ENCODE measurements around the gene ARFGEF3. TPM values are rescaled to one million over a fixed set of nuclear protein-coding genes. Genes with fewer than 3 reads are reported as not detected.

Gene ARFGEF3
- total RNA-seq, 5 donors from 2014 or later (not counting 1 experiment from before 2014, with no cell fraction given) = 0.09 to 0.12 (median 0.10) TPM; not detected in 2

DNA sequence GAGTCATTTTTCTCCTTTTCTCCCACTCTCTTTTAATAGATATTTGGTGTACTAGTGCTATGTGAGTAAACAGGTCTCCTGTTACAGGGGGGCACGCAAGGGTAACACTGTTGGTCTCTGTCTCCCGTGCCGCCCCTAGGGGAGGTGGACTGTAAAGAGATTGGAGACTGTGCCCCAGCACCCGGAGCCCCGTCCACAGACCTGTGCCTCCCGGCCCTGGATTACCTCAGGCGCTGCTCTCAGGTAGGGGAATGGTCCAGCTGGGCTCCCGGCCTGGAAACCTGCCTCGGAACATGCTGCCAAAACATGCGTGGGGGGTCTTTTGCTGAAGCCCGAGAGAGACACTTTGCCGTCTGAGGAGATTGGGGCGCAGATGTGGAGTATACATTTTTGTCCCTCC lies 149.5 kb downstream of the ARFGEF3 start:
- Mint-ChIP-seq H3K9me3 (no peaks in the 10 kb centered on the region), H3K4me1 (no peaks in the 10 kb centered on the region), H3K27me3 (peaks cover 4 to 6% of the 10 kb centered on the region in 2 donors), H3K36me3 (no peaks in the 10 kb centered on the region), H3K4me3 (no peak overlapping the region), H3K27ac (no peak overlapping the region)
- no peaks in the 10 kb centered on the region for H3K4me1 ChIP-seq (ENCODE audit: control insufficient read depth in 1 of 2, extremely low read depth in 1 of 2, insufficient read depth in 2 of 2, low read length in 2 of 2)
- DNase-seq (no peak), ATAC-seq (replicated peaks in 1 of 4) (no peak)
- ChIA-PET CTCF (no interaction called here), POLR2A (no interaction called here)
- peaks cover 0 to 2% of the 10 kb centered on the region in 2 experiments for H3K27me3 ChIP-seq (replicated peaks in 1 of 2; ENCODE audit: control insufficient read depth in 2 of 2, extremely low read depth in 1 of 2, insufficient read depth in 2 of 2, low read length in 1 of 2)
- no peaks in the 10 kb centered on the region for H3K36me3 ChIP-seq (ENCODE audit: control insufficient read depth in 2 of 2, extremely low read depth in 1 of 2, insufficient read depth in 1 of 2, low read length in 1 of 2)
- no peak overlapping the region for H3K4me3 ChIP-seq (ENCODE audit: control insufficient read depth in 1 of 2, extremely low read depth in 1 of 2, low read length in 1 of 2)
- 95% methylated on average over 11 of the region's 13 CpGs for WGBS (ENCODE audit: insufficient coverage)
- H3K9me3 ChIP-seq = no peaks in the 10 kb centered on the region
- no peak overlapping the region for H3K27ac ChIP-seq (ENCODE audit: low read length)

DNA sequence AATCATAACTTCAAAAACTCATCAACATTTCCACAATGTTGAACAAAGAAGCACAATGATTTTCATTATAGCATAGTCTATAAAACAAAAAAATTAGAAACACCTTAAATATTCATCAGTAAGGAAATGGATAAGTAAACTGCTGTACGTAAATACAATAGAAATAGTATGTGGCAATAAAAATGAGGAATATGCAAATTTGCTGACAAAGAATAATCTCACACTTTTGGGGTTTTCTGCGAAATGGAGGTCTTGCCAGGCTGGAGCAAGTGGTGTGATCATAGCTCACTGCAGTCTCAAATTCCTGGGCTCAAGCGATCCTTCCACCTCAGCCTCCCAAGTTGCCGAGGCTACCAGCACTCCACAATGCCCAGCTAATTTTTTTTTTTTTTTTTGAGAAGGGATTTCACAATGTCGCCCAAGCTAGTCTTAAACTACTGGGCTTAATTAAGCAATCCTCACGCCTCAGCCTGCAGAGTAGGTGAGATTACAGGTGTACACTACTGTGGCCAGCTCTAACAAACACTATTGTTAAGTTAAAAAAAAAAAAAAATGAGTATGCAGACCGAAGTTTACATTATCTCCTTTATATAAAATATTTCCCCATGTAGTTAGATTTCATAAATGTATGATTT lies 157.1 kb downstream of the ARFGEF3 start:
- DNase-seq (no peak), ATAC-seq (replicated peaks in 1 of 4) (no peak)
- Histone ChIP-seq H3K36me3 (ENCODE audit: control insufficient read depth in 2 of 2, extremely low read depth in 1 of 2, insufficient read depth in 1 of 2, low read length in 1 of 2) (no peaks in the 10 kb centered on the region), H3K4me3 (ENCODE audit: control insufficient read depth in 1 of 2, extremely low read depth in 1 of 2, low read length in 1 of 2) (no peak overlapping the region), H3K27ac (ENCODE audit: low read length) (no peak overlapping the region), H3K9me3 (no peaks in the 10 kb centered on the region), H3K27me3 (replicated peaks in 1 of 2; ENCODE audit: control insufficient read depth in 2 of 2, extremely low read depth in 1 of 2, insufficient read depth in 2 of 2, low read length in 1 of 2) (peaks cover 0 to 3% of the 10 kb centered on the region in 2 experiments), H3K4me1 (ENCODE audit: control insufficient read depth in 1 of 2, extremely low read depth in 1 of 2, insufficient read depth in 2 of 2, low read length in 2 of 2) (no peaks in the 10 kb centered on the region)
- POLR2A ChIA-PET = no interaction called here
- 100% methylated on average over 1 of the region's 7 CpGs for WGBS (ENCODE audit: insufficient coverage)
- Mint-ChIP-seq H3K27ac (no peak overlapping the region), H3K9me3 (peaks cover 3 to 8% (median 6%) of the 10 kb centered on the region in 3 donors), H3K4me1 (no peaks in the 10 kb centered on the region), H3K4me3 (no peak overlapping the region), H3K27me3 (peaks cover 32% of the 10 kb centered on the region in 2 donors), H3K36me3 (no peaks in the 10 kb centered on the region)
- CTCF ChIA-PET = interaction anchor here in 1 of 2 donors (0.7 kb wide), 1 partner anchor 312 kb away, joined by 3 read pairs; no protein-coding TSS in a partner anchor

DNA sequence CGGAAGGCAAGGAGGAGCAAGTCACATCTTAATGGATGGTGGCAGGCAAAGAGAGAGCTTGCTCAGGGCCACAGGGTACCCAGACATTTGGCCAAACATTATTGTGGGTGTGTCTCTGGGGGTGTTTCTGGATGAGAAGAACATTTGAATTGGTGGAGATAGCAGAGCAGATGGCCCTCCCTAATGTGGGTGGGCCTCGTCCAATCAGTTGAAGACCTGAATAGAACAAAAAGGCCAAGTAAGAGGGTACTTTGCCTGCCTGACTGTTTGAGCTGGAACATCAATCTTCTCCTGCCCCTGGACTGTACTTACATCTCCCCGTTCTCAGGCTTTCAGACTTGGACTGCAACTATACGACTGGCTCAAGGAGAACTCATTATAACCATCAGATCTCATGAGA lies 160.2 kb downstream of the ARFGEF3 start:
- Histone ChIP-seq H3K27me3 (replicated peaks in 1 of 2; ENCODE audit: control insufficient read depth in 2 of 2, extremely low read depth in 1 of 2, insufficient read depth in 2 of 2, low read length in 1 of 2) (peaks cover 0 to 9% of the 10 kb centered on the region in 2 experiments), H3K4me1 (ENCODE audit: control insufficient read depth in 1 of 2, extremely low read depth in 1 of 2, insufficient read depth in 2 of 2, low read length in 2 of 2) (no peaks in the 10 kb centered on the region), H3K4me3 (ENCODE audit: control insufficient read depth in 1 of 2, extremely low read depth in 1 of 2, low read length in 1 of 2) (no peak overlapping the region), H3K36me3 (ENCODE audit: control insufficient read depth in 2 of 2, extremely low read depth in 1 of 2, insufficient read depth in 1 of 2, low read length in 1 of 2) (no peaks in the 10 kb centered on the region), H3K9me3 (no peaks in the 10 kb centered on the region), H3K27ac (ENCODE audit: low read length) (no peak overlapping the region)
- Mint-ChIP-seq H3K27me3 (peaks cover 28 to 32% of the 10 kb centered on the region in 2 donors), H3K4me1 (no peaks in the 10 kb centered on the region), H3K4me3 (no peak overlapping the region), H3K9me3 (peaks cover 3 to 8% (median 6%) of the 10 kb centered on the region in 3 donors), H3K36me3 (no peaks in the 10 kb centered on the region), H3K27ac (no peak overlapping the region)
- ChIA-PET CTCF (no interaction called here), POLR2A (interaction anchor here in 1 of 2 donors (0.6 kb wide), 1 partner anchor 19 kb away, joined by 3 read pairs; no protein-coding TSS in a partner anchor)
- WGBS (ENCODE audit: insufficient coverage) = 100% methylated on average over 2 of the region's 4 CpGs
- no peak for ATAC-seq (replicated peaks in 1 of 4)
- DNase-seq = no peak

DNA sequence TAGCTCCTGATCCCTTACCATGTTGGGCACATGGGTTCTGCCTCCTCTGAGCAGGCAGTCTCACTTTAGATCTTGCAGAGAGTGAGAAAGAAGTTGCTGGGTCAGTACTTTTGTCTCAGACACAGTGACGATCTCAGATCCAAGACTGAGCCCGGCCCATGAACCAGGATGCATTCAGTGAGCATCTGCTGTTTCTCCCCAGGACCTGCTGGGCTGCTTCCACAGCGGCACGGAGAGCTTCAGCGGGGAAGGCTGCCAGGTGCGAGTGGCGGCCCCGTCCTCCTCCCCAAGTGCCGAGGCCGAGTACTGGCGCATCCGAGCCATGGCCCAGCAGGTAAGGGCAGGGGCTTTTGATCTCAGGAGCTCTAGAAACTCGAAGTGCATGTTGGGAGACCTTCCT lies 162.1 kb downstream of the ARFGEF3 start:
- peaks cover 0 to 9% of the 10 kb centered on the region in 2 experiments for H3K27me3 ChIP-seq (replicated peaks in 1 of 2; ENCODE audit: control insufficient read depth in 2 of 2, extremely low read depth in 1 of 2, insufficient read depth in 2 of 2, low read length in 1 of 2)
- H3K4me1 Mint-ChIP-seq = no peaks in the 10 kb centered on the region
- H3K9me3 Mint-ChIP-seq = peaks cover 3 to 8% (median 6%) of the 10 kb centered on the region in 3 donors
- no peaks in the 10 kb centered on the region for H3K4me1 ChIP-seq (ENCODE audit: control insufficient read depth in 1 of 2, extremely low read depth in 1 of 2, insufficient read depth in 2 of 2, low read length in 2 of 2)
- no peaks in the 10 kb centered on the region for H3K9me3 ChIP-seq
- H3K27me3 Mint-ChIP-seq = peaks cover 22 to 37% of the 10 kb centered on the region in 2 donors
- ATAC-seq (replicated peaks in 1 of 4) (no peak), DNase-seq (no peak)
- H3K4me3 Mint-ChIP-seq = no peak overlapping the region
- ChIA-PET POLR2A (no interaction called here), CTCF (no interaction called here)
- H3K36me3 ChIP-seq (ENCODE audit: control insufficient read depth in 2 of 2, extremely low read depth in 1 of 2, insufficient read depth in 1 of 2, low read length in 1 of 2) = no peaks in the 10 kb centered on the region
- H3K4me3 ChIP-seq (ENCODE audit: control insufficient read depth in 1 of 2, extremely low read depth in 1 of 2, low read length in 1 of 2) = no peak overlapping the region
- H3K36me3 Mint-ChIP-seq = no peaks in the 10 kb centered on the region
- H3K27ac ChIP-seq (ENCODE audit: low read length) = no peak overlapping the region
- WGBS (ENCODE audit: insufficient coverage) = 90% methylated on average over 13 of the region's 13 CpGs
- H3K27ac Mint-ChIP-seq = no peak overlapping the region

DNA sequence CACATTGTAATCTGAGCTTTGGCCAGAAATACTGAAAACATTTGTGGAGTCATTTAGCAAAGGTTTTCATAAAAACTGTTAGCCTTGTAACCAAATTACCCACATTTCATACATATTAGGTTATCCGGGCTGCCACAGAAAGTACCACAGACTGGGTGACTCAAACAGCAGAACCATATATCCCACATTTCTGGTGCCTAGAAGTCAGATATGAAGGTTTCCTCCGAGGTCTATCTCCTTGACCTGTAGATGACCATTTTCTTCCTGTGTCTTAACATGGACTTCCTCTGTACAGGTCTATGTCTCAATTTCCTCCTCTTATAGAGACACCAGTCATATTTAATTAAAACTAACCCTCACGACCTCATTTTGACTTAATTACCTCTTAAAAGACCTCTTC lies 166.5 kb downstream of the ARFGEF3 start:
- Histone ChIP-seq H3K36me3 (ENCODE audit: control insufficient read depth in 2 of 2, extremely low read depth in 1 of 2, insufficient read depth in 1 of 2, low read length in 1 of 2) (no peaks in the 10 kb centered on the region), H3K4me1 (ENCODE audit: control insufficient read depth in 1 of 2, extremely low read depth in 1 of 2, insufficient read depth in 2 of 2, low read length in 2 of 2) (no peaks in the 10 kb centered on the region), H3K27ac (ENCODE audit: low read length) (no peak overlapping the region), H3K4me3 (ENCODE audit: control insufficient read depth in 1 of 2, extremely low read depth in 1 of 2, low read length in 1 of 2) (no peak overlapping the region), H3K27me3 (replicated peaks in 1 of 2; ENCODE audit: control insufficient read depth in 2 of 2, extremely low read depth in 1 of 2, insufficient read depth in 2 of 2, low read length in 1 of 2) (peaks cover 0 to 8% of the 10 kb centered on the region in 2 experiments), H3K9me3 (no peaks in the 10 kb centered on the region)
- H3K4me1 Mint-ChIP-seq = no peaks in the 10 kb centered on the region
- no peak overlapping the region for H3K27ac Mint-ChIP-seq
- no peaks in the 10 kb centered on the region for H3K9me3 Mint-ChIP-seq
- no peak for DNase-seq
- H3K4me3 Mint-ChIP-seq = no peak overlapping the region
- H3K36me3 Mint-ChIP-seq = no peaks in the 10 kb centered on the region
- no peak for ATAC-seq (replicated peaks in 1 of 4)
- CTCF ChIA-PET = interaction anchor here in 1 of 2 donors (0.6 kb wide), 1 partner anchor 168 kb away, joined by 4 read pairs; no protein-coding TSS in a partner anchor
- H3K27me3 Mint-ChIP-seq = peaks cover 3 to 16% of the 10 kb centered on the region in 2 donors
- POLR2A ChIA-PET = no interaction called here
- 62% methylated on average over 2 of the region's 3 CpGs for WGBS (ENCODE audit: insufficient coverage)

DNA sequence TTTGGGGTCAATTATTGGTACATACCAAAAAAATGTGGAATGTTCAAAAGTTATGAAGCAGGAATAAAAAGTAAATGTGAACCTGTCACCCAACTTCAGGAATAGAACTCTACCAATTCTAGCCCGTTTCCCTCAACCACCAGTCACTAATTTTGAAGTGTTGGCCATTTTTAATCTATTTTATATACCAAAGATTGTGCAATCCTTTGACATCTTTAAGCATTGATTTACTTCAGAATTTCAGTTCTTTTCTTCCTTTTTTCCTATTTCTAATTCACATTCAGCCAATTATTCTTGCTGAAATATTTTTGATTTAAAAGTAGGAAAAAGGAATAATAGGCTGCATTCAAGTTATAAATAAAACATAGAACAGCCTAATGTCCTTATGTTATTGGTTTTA lies 169.0 kb downstream of the ARFGEF3 start:
- DNase-seq (no peak), ATAC-seq (replicated peaks in 1 of 4) (no peak)
- Histone ChIP-seq H3K36me3 (ENCODE audit: control insufficient read depth in 2 of 2, extremely low read depth in 1 of 2, insufficient read depth in 1 of 2, low read length in 1 of 2) (no peaks in the 10 kb centered on the region), H3K27ac (ENCODE audit: low read length) (no peak overlapping the region), H3K27me3 (replicated peaks in 1 of 2; ENCODE audit: control insufficient read depth in 2 of 2, extremely low read depth in 1 of 2, insufficient read depth in 2 of 2, low read length in 1 of 2) (peaks cover 0 to 13% of the 10 kb centered on the region in 2 experiments), H3K4me3 (ENCODE audit: control insufficient read depth in 1 of 2, extremely low read depth in 1 of 2, low read length in 1 of 2) (no peak overlapping the region), H3K4me1 (ENCODE audit: control insufficient read depth in 1 of 2, extremely low read depth in 1 of 2, insufficient read depth in 2 of 2, low read length in 2 of 2) (no peaks in the 10 kb centered on the region), H3K9me3 (no peaks in the 10 kb centered on the region)
- Mint-ChIP-seq H3K4me1 (no peaks in the 10 kb centered on the region), H3K27me3 (peaks cover 14 to 16% of the 10 kb centered on the region in 2 donors), H3K27ac (no peak overlapping the region), H3K9me3 (no peaks in the 10 kb centered on the region), H3K36me3 (no peaks in the 10 kb centered on the region), H3K4me3 (no peak overlapping the region)
- ChIA-PET CTCF (no interaction called here), POLR2A (no interaction called here)
- no CpG with 5 or more reads among the region's 1 CpG for WGBS (ENCODE audit: insufficient coverage)
